PC-3 (cell line): Measurements from ENCODE around the gene SELPLG. TPM values are rescaled to one million over a fixed set of nuclear protein-coding genes. Genes with fewer than 3 reads are reported as not detected.

Experiments used
- ATAC-seq: fragments of 200-7000 bp; cut with Tn5 transposase; 2 replicates; pipeline ENCODE4 v1.9.1; 2020; ENCODE audit warnings: mild to moderate bottlenecking, moderate library complexity
- BruUV-seq: library from RNA; stranded (reverse); fragments of 400-500 nt; replicated peaks from 2 replicates; lab custom pipeline; 2021; lab: Mats Ljungman, UMichigan
- CTCF ChIA-PET: fragments of 300-600 bp; sonication (Branson Sonifier 250); formaldehyde crosslinking; loops from one replicate; lab custom pipeline; 2022; ENCODE audit warnings: antibody characterized with exemption; lab: Charles Lee
- POLR2A ChIA-PET: fragments of 300-600 bp; sonication (Branson Sonifier 250); formaldehyde crosslinking; loops from one replicate; lab custom pipeline; 2022; ENCODE audit warnings: antibody characterized with exemption; ENCODE audit not compliant: unreplicated experiment; lab: Charles Lee
- DNase-seq: peaks from one replicate; pipeline ENCODE4 v3.0.0-alpha.2; 2015
- H2AFZ ChIP-seq: fragments of 300-600 bp; sonication (generic); 2 replicates; pipeline ENCODE4 v1.6.0; 2016; ENCODE audit warnings: antibody characterized with exemption, low read length
- H3F3A ChIP-seq: fragments of 300-600 bp; sonication (generic); one replicate; pipeline ENCODE4 v1.6.0; 2017; ENCODE audit warnings: antibody characterized with exemption, low read length, control low read depth, mild to moderate bottlenecking; ENCODE audit not compliant: unreplicated experiment
- H3K27ac ChIP-seq: fragments of 300-600 bp; sonication (generic); 2 replicates; pipeline ENCODE4 v1.5.1; 2016; ENCODE audit warnings: mild to moderate bottlenecking, low read length
- H3K27me3 ChIP-seq: fragments of 300-600 bp; sonication (generic); 2 replicates; pipeline ENCODE4 v1.6.1; 2016; ENCODE audit warnings: low read length, mixed read lengths
- H3K36me3 ChIP-seq: fragments of 300-600 bp; sonication (generic); 2 replicates; pipeline ENCODE4 v1.6.1; 2016; ENCODE audit warnings: low read depth, mixed run types, low read length, mixed read lengths
- H3K4me1 ChIP-seq: fragments of 300-600 bp; sonication (generic); 2 replicates; pipeline ENCODE4 v1.5.1; 2016; ENCODE audit warnings: low read length; ENCODE audit not compliant: insufficient read depth
- H3K4me2 ChIP-seq: fragments of 300-600 bp; sonication (generic); 2 replicates; pipeline ENCODE4 v1.6.0; 2016; ENCODE audit warnings: low read length
- H3K4me3 ChIP-seq: fragments of 300-600 bp; sonication (generic); 2 replicates; pipeline ENCODE4 v1.5.1; 2016; ENCODE audit warnings: mild to moderate bottlenecking, low read length, mixed read lengths
- H3K79me2 ChIP-seq: fragments of 300-600 bp; sonication (generic); 2 replicates; pipeline ENCODE4 v1.6.1; 2017; ENCODE audit warnings: low read length, mixed read lengths
- H3K9ac ChIP-seq: fragments of 300-600 bp; sonication (generic); 2 replicates; pipeline ENCODE4 v1.6.0; 2016; ENCODE audit warnings: mild to moderate bottlenecking, low read length
- H3K9me2 ChIP-seq: fragments of 300-600 bp; sonication (generic); replicated peaks from 2 replicates; pipeline ENCODE4 v1.6.1; 2016; ENCODE audit warnings: mixed run types, low read length, mixed read lengths
- H3K9me3 ChIP-seq: fragments of 300-600 bp; sonication (generic); 2 replicates; pipeline ENCODE4 v1.6.1; 2016; ENCODE audit warnings: low read length, mixed read lengths
- H4K20me1 ChIP-seq: fragments of 300-600 bp; sonication (generic); 2 replicates; pipeline ENCODE4 v1.6.1; 2016; ENCODE audit warnings: low read length, mixed read lengths
- CTCF ChIP-seq: fragments of 300-600 bp; sonication (generic); conservative IDR thresholded peaks from 2 replicates; pipeline ENCODE4 v1.5.1; 2017; ENCODE audit warnings: antibody characterized with exemption, low read depth, mild to moderate bottlenecking, low read length
- EZH2 ChIP-seq: fragments of 300-600 bp; sonication (generic); IDR thresholded peaks from one replicate; pipeline ENCODE4 v1.6.1; 2017; ENCODE audit warnings: antibody characterized with exemption, mild to moderate bottlenecking, low read length; ENCODE audit not compliant: unreplicated experiment
- EZH2phosphoT487 ChIP-seq: fragments of 300-600 bp; sonication (generic); IDR thresholded peaks from 2 replicates; pipeline ENCODE4 v1.6.1; 2018; ENCODE audit warnings: mild to moderate bottlenecking, antibody characterized with exemption, low read length, borderline replicate concordance
- intact Hi-C: fragments of 100-400 bp; cut with micrococcal nuclease; formaldehyde crosslinking; loops from 2 replicates; pipeline ENCODE4 v1.9.0; 2023
- total RNA-seq: library from RNA; depleted of rRNA; stranded (reverse); fragments of >200 nt; gene quantifications from 2 replicates; pipeline ENCODE4 v1.2.3, GENCODE V29; 2014

The SELPLG gene
- total RNA-seq, 1 experiment from 2014 or later = 0.73 TPM

- Histone ChIP-seq H3K4me1 (no peaks in the 10 kb centered on the region), H3K4me3 (no peak overlapping the region), H3K4me2 (no peak overlapping the region), H3K9me3 (no peaks in the 10 kb centered on the region), H3K9ac (no peak overlapping the region), H3K36me3 (no peaks in the 10 kb centered on the region), H4K20me1 (no peaks in the 10 kb centered on the region), H3K79me2 (no peaks in the 10 kb centered on the region), H3K9me2 (no peaks in the 10 kb centered on the region), H3K27me3 (no peaks in the 10 kb centered on the region), H3K27ac (no peak overlapping the region), H3F3A (no peaks in the 10 kb centered on the region), H2AFZ (no peak overlapping the region)
- intact Hi-C loops = no loop called here
- TF ChIP-seq CTCF (no peak), EZH2 (no peak), EZH2phosphoT487 (no peak)
- BruUV-seq = no TSS peak
- ChIA-PET CTCF (no interaction called here), POLR2A (no interaction called here)
- DNase-seq = no peak
- ATAC-seq = no peak
Observed at GRCh38 chr12:108596854-108597558, 36.7 kb downstream of the SELPLG start.

GRCh38 chr12:108595711-108596647, 37.7 kb downstream of the SELPLG start:
- POLR2A ChIA-PET = no interaction called here
- Histone ChIP-seq H3K4me3 (no peak overlapping the region), H3K79me2 (no peaks in the 10 kb centered on the region), H3K27me3 (no peaks in the 10 kb centered on the region), H4K20me1 (no peaks in the 10 kb centered on the region), H3F3A (no peaks in the 10 kb centered on the region), H3K27ac (no peak overlapping the region), H3K4me1 (no peaks in the 10 kb centered on the region), H2AFZ (no peak overlapping the region), H3K9me2 (no peaks in the 10 kb centered on the region), H3K4me2 (no peak overlapping the region), H3K9ac (no peak overlapping the region), H3K36me3 (no peaks in the 10 kb centered on the region), H3K9me3 (no peaks in the 10 kb centered on the region)
- ATAC-seq (no peak), DNase-seq (no peak)
- no peak for TF ChIP-seq EZH2
- no peak for TF ChIP-seq CTCF
- no peak for TF ChIP-seq EZH2phosphoT487
- no TSS peak for BruUV-seq
- intact Hi-C loops = no loop called here
- CTCF ChIA-PET = no interaction called here
